ENCODE data around the gene EI24.

- TF ChIP-seq CTCF (IDR thresholded peaks at IDR 0.05) (no peak), EZH2 (IDR thresholded peaks at IDR 0.05; ENCODE audit: borderline replicate concordance, insufficient read depth, low read depth, low read length, poor library complexity, severe bottlenecking) (no peak)
Measured at GRCh38 chr11:125542709-125543108, 26.6 kb upstream of the EI24 start.
